GM18861 (cell line): Measurements from ENCODE around the gene AK1.

ENCODE experiments used
- ATAC-seq: cut with Tn5 transposase; IDR thresholded peaks from one replicate; pipeline ENCODE4 v1.9.1; 2021; ENCODE audit not compliant: unreplicated experiment

AK1 gene, protein sequence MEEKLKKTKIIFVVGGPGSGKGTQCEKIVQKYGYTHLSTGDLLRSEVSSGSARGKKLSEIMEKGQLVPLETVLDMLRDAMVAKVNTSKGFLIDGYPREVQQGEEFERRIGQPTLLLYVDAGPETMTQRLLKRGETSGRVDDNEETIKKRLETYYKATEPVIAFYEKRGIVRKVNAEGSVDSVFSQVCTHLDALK

GRCh38 chr9:127877566-127877998, at the start of gene AK1:
Gene AK1, minus strand, starts transcription at chr9:127877675. Its CDS starts 3,058 bp downstream, at chr9:127874617.
- no peak for ATAC-seq

DNA sequence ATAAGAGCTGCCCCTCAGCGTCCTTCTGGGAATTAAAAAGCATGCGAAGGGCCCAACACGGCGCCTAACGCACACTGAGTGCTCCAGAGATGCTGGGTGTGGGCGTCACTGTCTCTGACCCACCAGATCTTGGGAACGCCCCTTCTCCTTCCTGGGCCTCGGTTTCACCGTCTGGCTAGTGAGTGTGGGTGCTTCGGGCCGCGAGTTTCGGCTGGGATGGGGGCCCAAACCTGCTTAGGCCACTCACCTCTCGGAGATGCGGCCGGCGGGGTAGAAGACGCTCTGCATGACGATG, 49.4 kb upstream of the AK1 start:
- no peak for ATAC-seq

DNA sequence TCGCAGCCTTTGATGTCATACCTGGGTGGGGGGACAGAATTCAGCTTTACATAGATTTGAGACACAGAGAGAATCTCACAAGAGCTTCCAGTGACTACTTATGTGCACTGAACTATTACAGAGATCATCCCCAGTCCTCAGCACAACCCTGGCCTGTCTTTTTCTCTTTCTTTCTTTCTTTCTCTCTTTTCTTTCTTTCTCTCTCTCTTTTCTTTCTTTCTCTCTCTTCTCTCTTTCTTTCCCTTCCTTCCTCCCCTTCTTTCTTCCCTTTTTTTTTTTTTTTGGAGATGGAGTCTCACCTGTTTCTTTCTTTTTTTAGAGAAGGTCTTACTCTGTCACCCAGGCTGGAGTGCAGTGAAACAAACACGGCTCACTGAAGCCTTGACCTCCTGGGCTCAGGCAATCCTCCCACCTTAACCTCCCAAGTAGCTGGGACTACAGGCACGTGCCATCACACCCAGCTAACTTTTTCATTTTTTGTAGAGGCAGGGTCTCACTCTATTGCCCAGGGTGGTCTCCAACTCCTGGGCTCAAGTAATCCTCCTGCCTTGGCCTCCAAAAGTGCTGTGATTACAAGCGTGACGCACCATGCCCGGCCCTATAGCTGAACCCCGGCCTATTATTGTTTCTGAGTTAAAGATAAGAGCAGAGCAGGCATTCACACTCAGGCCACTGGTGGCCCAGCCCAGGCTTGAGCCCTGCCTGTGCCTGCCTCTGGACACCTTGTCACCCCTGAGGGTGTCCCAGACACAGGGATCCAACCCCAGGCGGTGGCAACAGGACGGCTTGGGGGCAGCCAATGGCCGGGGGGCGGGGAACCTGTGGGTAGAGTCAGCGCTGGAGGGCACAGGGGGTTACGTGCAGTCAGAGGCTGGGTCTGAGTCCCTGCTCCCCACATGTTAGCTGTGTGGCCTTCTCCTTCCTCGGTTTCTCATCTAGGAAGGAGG, 48.8 kb upstream of the AK1 start:
- no peak for ATAC-seq

DNA sequence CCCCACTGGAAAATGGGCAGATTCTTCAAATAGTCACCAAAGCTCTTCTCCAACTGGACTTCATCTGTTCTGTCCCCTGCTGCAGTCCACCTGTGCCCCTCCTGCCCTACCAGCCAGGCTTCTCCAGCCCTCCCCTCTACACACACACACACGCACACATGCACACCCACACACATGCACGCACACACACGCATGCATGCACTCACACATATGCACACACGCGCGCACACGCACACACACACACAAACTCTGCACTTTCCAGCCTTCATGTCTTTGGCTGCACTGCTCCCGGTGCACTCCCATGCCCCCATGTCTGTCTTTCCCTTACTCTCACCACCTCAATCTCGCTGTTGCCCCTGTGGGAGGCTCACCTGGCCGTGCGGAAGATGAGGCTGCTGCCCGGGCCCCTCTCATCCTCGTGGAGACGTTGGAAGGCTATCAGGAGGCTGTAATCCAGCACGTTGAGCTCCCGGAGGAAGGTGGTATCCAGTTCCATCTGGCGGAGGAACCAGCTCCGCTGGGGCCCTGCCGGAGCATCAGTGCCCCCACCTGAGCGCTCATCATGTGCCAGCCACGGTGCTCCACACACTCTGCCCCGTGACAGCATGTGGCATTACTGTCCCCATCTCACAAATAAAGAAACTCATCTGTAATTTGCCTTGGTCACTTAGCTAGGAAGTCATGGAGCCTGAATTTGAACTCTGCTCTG, 47.4 kb upstream of the AK1 start:
- ATAC-seq = no peak

DNA sequence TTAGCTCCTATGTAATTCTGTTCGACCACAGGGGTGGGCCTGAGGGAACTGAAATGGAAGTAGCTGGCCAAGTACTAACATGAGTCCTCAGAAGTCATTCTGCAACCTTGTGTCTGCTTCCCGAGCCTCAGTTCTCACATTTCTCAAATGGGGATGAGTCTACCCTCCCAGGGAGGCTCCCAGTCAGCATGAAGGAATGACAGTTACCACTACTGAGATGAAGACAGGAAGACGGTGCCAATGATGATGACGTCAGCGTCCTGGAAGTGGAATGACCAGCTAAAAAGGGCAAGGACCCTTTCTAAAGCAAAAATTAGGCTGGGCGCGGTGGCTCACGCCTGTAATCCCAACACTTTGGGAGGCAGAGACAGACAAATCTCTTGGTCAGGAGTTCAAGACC, 46.3 kb upstream of the AK1 start:
- ATAC-seq = no peak

DNA sequence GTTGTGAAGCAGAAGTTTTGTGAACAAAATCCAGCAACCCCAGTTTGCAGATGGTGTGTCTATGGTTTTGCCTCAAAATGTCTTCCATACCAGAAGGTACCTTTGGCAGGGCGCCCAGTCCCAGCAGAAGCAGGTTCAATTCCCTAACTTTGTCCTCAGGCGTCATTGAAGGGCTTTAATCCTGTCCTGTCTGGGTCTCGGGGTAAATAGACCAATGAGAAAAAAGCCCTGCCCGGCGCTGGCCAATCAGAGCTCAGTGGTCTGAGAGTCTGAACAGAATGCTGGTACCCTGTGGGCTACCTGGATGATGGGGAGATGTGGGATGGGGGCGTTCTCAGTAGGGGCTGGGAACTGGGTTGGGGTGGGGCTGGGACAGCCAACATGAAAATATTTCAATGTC, 45.6 kb upstream of the AK1 start:
- ATAC-seq = no peak

GRCh38 chr9:127921557-127922120, 44.2 kb upstream of the AK1 start:
- no peak for ATAC-seq

DNA sequence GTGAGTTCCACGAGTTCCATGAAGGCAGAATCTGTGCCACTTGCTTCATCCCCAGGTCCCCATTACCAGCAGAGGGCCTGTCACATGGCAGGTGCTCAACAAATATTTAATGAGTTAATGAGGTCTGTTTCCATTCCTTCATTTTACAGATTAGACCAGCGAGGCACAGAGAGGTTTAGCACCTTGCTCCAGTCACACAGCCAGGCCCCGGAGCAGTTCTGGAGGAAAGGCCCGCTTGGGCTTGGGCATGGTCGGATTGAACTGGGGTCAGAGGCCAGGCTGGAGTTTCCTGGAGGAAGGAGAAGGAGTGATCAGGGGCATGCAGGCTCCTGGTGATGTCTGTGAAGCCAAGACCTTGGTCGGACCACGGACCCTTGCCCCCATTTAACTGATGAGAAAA, 43.3 kb upstream of the AK1 start:
- ATAC-seq = no peak

- no peak for ATAC-seq
Observed at GRCh38 chr9:127919253-127919815, 41.9 kb upstream of the AK1 start.

DNA sequence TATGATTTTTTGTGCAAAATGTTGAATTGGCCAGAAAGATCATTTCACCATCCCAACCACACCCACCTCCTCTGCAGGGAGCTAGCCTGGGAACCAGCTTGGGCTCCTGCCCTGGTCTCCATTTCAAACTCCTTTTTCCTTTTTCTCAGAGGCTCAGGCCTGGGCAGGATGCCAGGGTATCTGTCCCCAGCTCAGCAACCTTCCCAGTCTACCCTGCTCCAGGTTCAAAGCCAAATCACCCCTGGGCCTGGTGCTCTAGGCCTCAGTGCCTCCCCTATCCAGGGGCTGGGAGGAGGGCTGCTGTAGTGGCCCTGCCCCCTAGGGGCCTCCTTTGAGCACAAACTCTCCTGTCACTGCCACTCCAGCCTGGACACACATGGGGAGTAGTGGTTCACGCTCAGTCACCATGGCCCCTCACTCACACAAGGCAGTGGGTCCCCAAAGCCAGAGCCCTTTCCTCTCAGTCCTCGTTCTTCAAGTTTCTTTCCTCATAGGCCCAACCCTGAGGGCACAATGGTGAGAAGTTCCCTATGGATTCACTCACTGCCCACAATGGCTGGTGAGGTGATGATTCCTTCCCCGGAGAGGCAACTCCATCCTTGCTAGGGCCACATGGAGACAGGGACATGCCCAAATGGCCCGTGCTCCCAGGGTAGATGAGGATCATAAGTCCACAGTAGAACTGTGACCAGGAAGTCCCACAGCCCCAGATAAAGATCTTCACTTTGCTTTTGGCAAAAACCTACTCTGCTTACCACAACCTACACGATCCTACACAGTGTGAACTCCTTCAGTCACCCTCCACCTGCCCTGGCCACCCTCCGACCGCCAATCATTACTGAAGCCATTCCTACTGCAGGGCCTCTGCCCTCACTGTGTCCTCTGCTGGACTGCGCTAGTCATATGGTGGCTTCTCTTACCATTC, 41.0 kb upstream of the AK1 start:
- ATAC-seq = no peak

DNA sequence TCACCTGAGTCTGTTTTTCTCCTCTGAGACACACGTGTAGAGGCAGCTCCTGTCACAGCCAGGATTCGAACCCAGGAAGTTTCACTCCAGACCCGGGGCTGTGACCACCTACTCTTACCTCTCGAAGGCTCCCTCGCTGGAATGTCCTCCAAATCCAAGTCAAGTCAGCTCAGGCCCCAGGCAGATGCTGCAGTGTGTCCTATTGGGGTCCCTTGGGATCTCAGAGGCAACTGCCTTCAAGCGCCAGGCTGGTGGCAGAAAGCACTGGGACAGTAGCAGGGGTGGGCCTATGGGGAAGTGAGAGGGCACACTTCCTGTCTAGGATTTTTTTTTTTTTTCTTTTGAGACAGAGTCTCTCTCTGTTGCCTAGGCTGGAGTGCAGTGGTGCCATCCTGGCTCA, 40.1 kb upstream of the AK1 start:
- ATAC-seq = no peak

DNA sequence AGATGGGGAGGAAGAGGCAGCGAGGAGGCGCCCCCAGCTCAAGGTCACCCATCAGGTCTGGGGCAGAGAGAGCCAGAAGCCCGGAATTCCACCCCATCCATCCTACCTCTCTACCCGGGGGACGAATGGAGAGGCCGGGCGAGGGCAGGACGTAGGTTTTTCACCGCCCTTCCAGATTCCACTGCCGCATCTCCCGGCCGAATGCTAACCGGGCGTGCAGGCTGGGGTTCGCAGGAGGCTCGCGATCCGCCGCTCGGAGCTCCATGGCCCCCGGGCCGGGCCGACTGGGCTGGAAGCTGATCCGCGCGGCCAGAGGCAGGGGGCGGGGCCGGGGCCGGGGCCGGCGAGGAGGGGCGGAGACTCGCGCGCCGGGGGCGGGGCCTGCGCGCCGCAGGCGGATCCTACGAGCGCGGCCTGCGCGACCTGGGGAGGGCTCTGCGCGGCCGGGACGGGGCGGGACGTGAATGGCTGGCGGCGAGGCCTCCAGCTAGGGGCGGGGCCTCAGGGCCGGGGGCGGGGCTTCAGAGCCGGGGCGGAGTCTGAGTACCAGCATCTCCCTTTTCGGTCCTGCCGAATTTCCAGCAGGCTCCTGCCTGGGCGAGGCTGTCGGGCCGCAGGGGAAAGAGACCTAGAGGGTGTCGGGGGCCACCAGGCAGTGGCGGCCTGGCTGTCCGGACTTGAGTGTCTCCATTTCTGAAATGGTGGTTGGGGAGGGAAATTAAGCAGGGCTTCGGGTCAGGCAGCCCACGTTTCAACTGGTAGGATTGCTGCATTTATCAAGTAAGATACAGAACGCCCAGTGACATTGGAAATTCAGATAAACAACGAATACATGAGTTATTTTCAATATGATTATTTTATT, 39.5 kb upstream of the AK1 start, which contains the start of gene ST6GALNAC4:
TSS of gene ST6GALNAC4 (minus strand) at position 322 of the 862 bp plus-strand sequence. CDS start 622 bp downstream, outside the sequence.
- ATAC-seq = peak; percentile 47

DNA sequence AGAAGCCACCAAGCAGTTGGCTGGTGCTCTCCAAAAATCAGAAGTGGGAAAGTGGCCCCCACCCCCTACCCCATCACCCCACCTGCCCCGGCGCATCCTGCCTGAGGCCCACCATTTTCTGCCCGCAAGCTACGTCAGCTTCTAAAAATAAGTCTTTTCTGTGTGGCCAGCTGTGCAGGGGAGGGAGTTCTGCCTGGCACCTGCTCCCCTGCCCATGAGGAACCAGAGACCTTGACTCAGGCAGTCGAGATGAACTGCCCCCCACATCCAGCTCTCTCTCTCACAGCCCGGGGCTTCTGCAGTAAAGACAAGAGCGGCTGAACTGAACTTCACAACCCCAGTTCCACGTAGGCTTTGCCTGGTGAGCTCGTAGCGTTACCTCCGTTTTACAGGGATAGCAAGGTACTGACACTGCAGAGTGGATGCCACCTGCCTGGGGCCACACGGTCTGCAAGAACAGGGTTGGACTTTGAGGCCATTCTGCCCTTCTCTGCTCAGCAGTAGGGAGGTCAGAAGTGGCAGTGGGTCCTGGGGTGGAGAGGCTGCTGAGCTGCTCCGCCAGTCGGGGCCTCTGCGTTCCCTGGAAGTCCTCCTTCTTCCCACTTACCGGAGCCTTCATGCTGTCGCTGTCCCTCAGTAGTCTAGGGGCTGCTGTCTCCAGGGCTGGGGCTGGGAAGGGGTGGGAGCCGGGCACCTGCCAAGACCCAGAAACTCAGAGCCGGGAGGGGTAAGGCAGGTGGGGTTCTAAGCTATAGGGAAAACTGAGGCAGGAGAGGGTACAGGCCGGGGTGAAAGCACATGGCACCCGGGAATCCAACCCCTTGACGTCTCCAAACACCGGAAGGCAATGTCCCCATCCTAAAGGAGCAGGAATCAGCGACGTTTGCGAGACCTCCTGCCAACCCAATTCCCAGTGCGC, 38.6 kb upstream of the AK1 start:
- no peak for ATAC-seq

DNA sequence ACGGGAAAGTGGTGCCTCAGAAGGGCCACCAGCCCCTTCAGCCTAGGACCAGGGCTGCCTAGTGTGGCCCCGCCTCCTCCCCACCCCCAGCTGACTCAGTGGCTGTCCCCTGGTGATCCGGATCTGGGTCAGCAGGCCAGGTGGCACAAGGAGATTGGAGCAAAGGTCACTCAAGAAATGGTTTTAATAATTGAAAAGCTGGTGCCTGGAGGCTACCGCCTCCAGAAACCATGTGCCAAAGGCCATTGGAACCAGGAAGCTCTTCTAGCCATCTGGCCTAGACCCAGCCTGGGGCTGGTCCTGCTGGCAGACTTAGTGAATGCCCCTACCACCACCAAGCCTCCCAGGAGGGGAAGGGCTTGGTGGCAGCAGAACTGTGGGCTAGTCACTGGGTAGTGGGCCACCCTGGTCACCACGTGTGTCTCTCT, 37.9 kb upstream of the AK1 start:
- ATAC-seq = no peak

DNA sequence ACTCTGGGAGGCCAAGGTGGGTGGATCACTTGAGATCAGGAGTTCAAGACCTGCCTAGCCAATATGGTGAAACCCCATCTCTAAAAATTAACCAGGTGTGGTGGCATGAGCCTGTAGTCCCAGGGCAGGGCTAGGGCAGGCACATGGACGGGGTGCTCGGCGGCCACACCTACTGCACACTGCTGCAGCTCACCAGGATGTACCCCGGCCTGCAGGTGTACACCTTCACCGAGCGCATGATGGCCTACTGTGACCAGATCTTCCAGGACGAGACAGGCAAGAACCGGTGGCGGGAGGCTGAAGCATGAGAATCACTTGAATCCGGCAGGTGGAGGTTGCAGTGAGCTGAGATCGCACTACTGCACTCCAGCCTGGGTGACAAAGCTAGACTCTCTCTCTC, 36.2 kb upstream of the AK1 start:
- ATAC-seq = no peak

DNA sequence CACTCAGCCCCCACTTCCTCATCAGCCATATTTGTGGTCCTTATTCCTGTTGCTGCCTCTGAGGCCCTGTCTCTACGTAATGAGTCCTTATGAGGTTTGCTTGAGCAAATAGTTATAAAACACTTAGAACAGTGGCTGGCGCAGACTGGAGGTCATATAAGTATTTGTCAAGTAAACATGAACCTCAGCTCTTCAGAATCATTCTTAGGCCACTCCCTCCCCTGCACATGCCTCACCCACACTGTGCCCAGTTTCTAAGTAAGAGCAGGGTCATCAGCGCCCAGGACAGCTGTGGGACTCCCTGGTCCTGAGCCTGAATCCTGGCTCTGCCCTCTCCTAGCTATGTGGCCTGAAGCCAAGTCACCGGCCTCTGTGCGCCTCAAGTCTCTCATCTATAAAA, 35.4 kb upstream of the AK1 start:
- no peak for ATAC-seq

DNA sequence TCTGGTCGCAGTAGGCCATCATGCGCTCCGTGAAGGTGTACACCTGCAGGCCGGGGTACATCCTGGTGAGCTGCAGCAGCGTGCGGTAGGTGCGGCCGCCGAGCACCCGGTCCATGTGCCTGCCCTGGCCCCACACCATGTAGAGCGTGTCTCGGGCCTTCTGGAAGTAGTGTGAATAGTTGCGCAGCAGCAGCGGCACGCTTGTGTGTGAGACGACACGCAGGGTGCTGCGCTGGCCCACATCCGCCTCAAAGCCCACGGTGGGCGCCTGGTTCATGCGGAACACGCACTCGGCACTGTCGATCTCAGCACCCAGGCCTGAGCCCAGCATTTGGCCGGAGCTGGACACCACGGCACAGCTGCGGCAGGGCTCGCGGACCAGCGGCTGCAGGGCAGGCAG, 34.8 kb upstream of the AK1 start:
- no peak for ATAC-seq

DNA sequence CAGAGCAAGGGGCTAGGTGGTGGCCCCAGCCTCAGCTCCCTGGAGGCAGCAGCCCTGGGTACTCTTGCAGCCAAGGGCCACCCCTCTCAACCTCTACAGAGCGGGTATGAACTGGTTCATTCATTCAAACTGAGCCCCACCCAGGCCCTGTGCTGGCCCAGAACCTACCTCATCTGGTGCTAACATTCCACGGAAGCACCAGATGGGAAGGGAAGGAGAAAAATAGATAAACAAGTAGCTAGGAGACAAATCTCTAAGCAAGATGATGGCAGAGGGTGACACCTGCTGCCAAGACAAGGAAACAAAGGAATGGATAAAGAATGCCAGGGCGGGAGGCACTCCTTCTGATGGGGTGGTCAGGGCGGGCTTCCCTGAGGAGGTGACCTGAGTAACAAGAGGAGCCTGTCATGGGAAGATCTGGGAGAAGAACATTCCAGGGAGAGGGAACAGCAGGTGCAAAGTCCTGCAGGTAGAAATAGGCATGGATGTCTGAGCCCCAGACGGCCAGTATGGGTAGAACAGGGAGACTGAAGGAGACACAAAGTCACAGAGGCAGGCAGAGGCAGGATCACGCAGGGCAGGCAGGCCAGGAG, 33.2 kb upstream of the AK1 start:
- no peak for ATAC-seq
